UCSD-AML1 (cell line): ENCODE measurements around the gene ARHGDIG.
"Not testable (repeated sequence)": the region's sequence is repeated elsewhere in the genome, so short reads cannot be mapped to it uniquely, and the experiment has no call there.

Experiments
- DNase-seq: peaks from one replicate; lab custom pipeline; 2025; ENCODE audit not compliant: unreplicated experiment; lab: John Stamatoyannopoulos, UW

ARHGDIG gene

GRCh38 chr16:324451-325334 lies 44.3 kb downstream of the ARHGDIG start:
- DNase-seq = peak; percentile 75

- no peak for DNase-seq
Observed at GRCh38 chr16:325375-326145, 45.2 kb downstream of the ARHGDIG start.

GRCh38 chr16:330741-331140 lies 50.4 kb downstream of the ARHGDIG start:
- DNase-seq = no peak

- not testable (repeated sequence) for DNase-seq
Observed at GRCh38 chr16:331181-331814, 50.9 kb downstream of the ARHGDIG start.
